ENCODE data around the gene KIF18B.

The KIF18B gene

DNA sequence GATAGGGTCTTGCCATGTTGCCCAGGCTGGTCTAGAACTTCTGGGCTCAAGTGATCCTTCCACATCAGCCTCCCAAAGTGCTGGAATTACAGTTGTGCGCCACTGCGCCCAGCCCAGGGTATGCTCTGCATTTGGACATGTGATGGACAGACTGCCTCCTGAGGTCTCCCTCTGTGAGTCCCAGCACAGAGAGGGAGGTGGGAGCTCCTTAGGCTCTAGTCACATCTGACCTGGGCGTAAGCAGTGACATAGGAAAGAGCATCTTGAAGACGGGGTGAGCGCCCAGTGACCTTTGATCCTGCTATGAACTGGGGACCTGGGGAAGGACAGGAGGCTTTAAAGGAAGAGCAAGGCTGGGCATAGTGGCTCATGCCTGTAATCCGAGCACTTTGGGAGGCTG, 30.1 kb downstream of the KIF18B start:
- DNase-seq: no peak

DNA sequence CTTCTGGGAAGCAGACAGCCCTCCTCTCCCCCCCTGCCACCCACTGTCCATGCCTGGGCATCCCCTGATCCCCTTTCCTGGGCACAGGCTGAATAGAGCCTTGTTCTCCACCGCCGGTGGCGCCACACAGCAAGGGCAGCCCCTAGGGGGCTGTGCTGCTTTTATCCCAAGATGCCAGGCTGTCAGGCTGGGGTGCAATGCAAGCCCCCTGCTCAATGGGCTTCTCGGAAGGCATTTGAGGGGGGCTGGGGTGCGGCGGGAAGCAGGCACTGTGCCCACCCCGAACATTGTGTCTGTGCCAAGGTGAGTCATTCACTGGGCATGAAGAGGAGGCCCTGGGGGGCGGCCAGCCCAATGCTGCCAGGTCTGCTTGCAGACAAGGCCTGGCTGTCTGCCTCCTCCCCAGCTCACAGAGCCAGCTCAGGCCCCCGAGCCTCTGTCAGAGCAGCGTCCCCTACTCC, 30.8 kb downstream of the KIF18B start:
- DNase-seq: no peak

DNA sequence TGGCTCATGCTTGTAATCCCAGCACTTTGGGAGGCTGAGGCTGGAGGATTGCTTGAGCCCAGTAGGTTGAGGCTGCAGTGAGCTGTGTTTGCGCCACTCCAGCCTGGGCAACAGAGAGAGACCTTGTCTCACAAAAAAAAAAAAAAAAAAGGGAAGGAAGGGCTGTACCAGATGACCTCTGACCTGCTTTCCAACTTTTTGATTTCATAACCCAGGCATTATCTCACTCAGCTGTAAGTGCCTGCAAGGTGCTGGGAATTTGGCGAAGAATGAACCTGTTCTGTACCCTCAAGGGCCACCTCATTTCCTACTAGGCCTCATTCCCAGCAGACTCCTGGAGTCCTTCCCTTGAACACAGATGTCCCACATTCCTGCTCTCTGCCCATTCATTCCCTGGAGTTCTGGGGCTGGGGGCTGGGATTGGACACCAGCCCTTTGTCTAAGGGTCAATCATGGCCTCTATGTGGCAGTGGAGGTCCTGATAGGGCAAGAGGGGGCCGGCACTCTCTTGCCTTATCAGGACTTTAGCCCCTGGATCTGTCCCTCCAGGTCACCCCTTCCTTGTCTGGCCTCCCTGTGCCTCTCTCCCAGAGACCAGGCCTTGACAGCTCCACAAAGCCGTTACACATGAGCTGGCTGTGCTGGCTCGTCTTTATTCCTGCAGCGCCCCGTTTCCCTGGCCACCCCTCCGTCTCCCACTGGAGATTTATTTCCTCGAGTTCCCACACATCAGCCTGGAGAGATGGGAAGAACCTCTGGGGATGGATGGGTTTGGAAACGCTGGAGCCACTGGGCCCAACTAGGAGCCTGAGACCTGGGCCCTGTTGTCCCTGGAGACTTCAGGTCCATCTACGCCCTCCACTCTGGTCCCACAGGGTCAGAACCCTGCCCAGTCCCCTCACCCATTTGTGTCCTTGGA, 31.5 kb downstream of the KIF18B start:
- no peak for DNase-seq

DNA sequence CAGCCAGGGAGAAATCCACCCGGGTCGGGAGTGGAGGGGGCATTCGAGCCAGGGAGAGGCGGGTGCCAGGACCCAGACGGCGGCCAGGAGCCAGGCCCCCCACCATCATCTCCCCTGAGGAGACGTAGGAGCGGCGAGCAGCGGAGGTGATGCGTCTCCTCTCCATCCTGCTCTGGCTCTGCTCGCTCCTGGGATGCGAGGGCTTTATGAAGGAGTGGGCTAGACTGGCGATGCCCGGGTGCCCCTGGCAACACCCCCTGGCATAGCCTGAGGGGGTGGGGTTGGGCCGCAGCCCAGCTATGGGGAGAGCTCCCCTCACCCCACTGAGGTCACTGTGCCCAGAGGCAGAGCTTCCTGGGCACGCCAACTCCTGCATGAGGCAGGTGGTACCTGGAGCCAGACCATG, 32.2 kb downstream of the KIF18B start, which contains the start of gene GFAP:
Gene GFAP, minus strand, starts transcription at position 180 of the 406 bp plus-strand sequence. Its CDS starts 14 bp downstream, at position 166.
- no peak for DNase-seq

DNA sequence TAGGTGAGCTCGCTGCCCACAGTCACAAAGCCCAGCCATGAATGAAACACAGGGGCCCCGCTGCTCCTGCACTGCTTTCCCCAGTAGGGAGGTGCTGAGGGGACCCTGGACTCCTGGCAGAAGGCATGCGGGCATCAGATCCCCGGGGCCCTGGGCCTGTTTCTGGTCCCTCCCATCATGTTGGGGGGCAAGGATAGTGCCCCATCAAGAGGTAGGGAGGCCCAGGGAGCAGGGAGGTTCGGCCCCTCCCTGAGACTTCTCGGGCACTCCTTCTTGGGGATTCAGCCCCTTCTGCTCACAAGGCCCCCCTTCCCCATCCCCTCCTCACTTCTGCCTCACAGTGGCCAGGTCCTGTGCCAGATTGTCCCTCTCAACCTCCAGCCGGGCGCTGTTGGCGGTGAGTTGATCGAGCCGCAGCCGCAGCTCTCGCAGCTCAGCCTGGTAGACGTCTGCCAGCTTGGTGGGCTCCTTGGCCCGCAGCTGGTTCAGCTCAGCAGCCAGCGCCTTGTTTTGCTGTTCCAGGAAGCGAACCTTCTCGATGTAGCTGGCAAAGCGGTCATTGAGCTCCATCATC, 32.8 kb downstream of the KIF18B start:
- DNase-seq: no peak

- DNase-seq: no peak
Measured at GRCh38 chr17:44914148-44914547, 33.4 kb downstream of the KIF18B start.

GRCh38 chr17:44913676-44914075, 33.9 kb downstream of the KIF18B start:
- DNase-seq: no peak

- no peak for DNase-seq
Measured at GRCh38 chr17:44912763-44913544, 34.6 kb downstream of the KIF18B start.

DNA sequence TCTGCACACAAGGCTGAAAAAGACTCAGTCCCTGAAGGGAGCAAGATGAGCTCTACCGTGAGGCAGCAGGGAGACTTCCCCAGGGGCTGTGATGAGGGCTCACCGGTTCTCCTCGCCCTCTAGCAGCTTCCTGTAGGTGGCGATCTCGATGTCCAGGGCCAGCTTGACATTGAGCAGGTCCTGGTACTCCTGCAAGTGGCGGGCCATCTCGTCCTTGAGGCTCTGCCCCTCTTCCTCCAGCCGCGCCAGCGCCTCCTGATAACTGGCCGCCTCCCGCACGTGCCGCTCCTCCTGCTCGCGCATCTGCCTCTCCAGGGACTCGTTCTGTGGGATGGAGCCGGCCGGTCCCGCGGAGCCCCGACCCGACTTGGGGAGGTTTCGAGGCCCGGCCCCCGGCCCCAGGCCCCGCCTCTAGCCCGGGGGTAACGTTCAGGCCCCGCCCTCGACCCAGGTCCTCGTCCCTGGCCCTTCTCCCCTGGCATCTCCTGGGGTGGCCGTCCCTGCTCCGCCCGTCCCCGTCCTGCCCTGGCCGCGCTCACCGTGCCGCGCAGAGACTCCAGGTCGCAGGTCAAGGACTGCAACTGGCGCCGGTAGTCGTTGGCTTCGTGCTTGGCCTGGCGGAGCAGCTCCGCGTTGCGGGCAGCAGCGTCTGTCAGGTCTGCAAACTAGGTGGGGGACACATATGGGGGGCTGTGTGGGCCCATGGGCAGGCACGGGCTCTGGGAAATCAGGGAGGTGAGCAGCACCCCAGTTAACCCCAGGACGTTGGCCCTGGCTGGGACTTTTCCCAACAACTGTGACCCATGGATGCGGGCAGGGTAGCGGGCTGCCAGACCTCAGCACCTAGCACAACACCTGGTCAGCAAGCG, 36.2 kb downstream of the KIF18B start:
- peak in 2 of 4 experiments; percentile 9 to 17 for DNase-seq

DNA sequence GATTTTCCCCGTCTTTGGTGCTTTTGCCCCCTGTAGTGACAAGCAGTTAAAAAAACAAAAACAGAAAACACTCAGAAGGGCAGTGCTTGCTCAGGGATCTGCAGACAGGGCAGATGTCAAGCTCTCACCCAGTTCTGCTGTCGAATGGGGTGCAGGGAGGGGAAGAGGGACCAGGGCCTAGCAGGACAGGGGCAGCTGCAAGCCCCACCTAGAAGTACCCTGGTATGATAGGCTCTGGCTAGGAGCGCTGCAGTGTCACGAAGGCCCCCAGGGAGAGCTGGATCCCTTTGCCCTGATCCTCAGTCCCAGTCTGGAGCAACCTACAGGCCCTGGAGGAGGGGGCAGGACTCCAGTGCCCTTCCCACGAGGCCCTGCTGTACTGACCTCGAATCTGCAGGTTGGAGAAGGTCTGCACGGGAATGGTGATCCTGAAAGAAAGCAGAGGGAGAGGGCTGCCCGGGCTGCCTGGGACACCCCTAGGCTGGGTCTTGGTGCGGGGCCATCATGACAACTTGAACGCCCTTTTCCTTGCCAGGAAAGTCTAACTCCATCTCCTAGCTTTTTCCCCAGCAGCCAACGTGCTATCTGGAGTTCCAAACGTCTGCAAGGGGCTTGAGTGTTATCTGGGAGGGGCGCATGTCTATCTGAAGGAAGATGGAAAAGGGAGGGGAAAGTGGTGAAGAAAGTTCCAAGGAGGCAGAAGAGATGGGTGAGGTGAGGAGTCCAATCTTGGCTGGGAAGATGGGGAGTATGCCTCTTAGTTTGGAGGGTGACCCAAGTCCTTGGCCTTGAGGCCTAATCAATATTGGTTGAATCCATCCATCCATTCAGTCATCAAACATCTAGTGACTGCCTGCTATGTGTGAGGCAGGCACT, 37.1 kb downstream of the KIF18B start:
- no peak for DNase-seq

DNA sequence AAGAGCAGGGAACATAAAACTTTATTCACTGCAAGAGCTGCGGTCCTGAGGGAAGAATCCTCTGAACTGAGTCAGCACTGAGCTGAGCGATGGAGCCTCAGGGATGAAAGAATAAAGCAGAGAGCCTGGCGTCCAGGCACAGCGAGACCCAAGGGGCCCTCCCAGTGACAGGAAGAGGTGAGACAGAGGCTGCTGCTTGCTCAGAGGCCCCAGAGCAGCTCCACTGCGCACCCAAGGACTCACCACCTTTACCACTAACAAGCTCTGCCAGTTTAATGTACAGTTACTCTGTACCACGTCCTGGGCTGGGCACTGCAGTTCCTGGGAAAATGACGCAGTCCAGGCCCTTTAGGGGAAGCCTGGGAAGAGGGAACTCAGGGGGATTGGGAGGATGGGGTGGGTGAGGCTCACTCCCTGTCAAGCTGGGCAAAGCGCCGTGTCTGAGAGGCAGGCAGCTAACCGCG, 37.9 kb downstream of the KIF18B start:
- no peak for DNase-seq

DNA sequence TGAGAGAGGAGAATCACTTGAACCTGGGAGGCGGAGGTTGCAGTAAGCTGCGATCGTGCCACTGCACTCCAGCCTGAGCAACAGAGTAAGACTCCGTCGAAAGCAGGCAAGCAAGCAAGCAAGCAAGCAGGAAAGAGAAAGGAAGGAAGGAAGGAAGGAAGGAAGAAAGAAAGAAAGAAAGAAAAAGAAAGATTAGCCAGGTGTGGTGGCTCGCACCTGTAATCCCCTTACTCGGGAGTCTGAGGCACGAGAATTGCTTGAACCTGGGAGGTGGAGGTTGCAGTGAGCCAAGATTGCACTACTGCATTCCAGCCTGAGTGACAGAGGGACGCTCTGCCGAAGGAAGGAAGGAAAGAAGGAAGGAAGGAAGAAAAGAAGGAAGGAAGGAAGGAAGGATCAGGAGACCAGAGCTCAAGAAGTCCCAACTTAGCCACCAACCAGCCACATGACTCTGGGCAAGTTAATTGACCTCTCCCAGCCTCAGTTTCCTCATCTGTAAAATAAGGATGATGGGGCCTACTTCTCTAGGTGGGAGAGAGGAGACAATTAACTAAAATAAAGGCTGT, 38.7 kb downstream of the KIF18B start:
- no peak for DNase-seq

GRCh38 chr17:44907729-44908470, 39.7 kb downstream of the KIF18B start:
- no peak for DNase-seq

GRCh38 chr17:44906763-44907728, 40.5 kb downstream of the KIF18B start:
- DNase-seq: no peak

DNA sequence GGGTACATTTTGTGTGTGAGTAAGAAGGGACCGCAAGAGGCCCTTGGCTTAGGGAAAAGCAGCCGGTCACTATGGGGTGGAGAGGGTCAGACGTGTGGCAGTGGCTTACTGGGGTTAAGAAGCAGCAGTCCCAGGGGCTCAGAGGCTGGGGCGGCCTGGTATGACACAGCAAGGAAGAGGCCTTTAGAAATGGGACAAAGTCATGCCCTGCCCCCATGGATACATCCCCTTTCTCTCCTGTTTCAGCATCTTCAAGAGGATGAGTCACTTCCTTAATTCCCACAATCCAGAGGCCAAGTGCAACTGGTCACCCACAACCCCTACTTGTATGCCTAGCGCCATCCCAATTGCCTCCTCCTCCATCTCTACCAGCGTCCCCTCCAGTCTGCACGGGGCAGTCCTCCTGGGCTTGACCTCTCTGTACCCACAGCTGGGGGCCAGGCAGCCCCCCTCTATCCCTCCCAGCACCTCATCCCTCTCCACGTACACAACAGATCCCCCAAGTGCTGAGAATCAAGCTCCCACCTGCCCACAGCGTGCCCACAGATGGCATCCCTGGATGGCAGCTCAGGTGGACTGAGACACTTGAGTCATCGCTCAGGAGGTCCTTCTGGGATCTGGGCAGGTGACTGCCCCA, 41.4 kb downstream of the KIF18B start:
- no peak for DNase-seq

DNA sequence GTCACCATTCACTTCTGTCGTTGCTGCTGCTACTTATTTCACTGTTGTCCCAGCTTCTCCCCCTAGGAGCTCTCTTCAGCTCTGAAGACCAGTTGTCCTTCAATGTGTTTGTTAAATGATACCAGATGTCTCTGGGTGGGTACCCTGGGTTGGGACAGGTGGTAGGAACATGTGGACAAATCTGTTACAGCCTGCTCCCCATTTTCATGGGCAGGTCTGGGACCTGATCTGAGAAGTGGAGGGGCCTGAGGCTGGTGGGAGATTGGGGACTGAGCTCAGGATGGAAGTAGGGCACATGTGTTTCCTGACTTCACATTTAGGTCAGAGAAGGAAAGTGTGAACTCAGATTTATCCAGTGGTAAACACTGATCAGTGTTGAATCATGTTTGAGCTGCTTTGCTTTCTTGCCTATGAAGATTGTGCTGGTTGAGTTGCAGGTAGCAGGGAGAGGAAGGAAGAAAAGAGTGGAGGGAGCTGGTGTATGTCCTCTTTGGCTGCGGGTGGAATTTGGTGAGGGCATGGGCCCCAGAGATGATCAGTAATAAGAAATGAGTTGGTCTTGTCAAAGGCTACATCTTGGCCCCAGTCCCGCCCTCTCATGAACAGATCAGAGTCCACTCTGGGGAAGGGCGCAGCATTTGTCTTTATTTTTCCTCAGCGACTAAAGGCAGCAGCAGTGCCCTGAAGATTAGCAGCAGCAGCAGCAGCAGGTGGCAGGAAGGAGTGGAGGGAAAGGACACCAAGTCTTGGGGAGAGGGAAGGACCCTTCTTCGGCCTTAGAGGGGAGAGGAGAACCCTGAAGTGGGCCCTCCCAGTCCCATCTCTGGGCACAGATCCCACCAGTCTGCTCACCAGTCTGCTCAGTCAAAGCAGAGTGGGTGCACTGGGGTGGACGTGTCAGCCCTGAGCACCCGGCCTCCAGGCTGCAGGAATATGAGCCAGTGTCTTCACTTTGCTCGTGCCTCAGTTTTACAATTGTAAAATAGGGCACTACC, 42.3 kb downstream of the KIF18B start:
- DNase-seq: no peak
